ENCODE data around the gene PTPRN2. TPM values are rescaled to one million over a fixed set of nuclear protein-coding genes. Genes with fewer than 3 reads are reported as not detected.

Gene PTPRN2
- total RNA-seq, 2 donors from 2014 or later, result 0.35 to 0.61 TPM

GRCh38 chr7:157543791-157544190 lies 1043.8 kb downstream of the PTPRN2 start:
- no peak for DNase-seq (ENCODE audit: low spot score in 2 of 2)
- H3K9me3 Mint-ChIP-seq, result peaks cover 4 to 6% of the 10 kb centered on the region in 2 donors
- ATAC-seq, result no peak
- H3K27ac Mint-ChIP-seq, result peak overlapping the region in 1 of 2 donors; percentile 62
- H3K36me3 Mint-ChIP-seq, result no peaks in the 10 kb centered on the region

- Mint-ChIP-seq H3K9me3 (peaks cover 4 to 6% of the 10 kb centered on the region in 2 donors), H3K27ac (peak overlapping the region in 1 of 2 donors; percentile 62), H3K36me3 (no peaks in the 10 kb centered on the region)
- DNase-seq (ENCODE audit: low spot score in 2 of 2) (no peak), ATAC-seq (no peak)
Measured at GRCh38 chr7:157543276-157543675, 1044.3 kb downstream of the PTPRN2 start.

GRCh38 chr7:157542068-157543021 lies 1045.3 kb downstream of the PTPRN2 start:
- no peak for DNase-seq (ENCODE audit: low spot score in 2 of 2)

GRCh38 chr7:157541295-157542067 lies 1046.1 kb downstream of the PTPRN2 start:
- peaks cover 4 to 6% of the 10 kb centered on the region in 2 donors for H3K9me3 Mint-ChIP-seq
- ATAC-seq (peak in 1 of 2 donors; percentile 30), DNase-seq (ENCODE audit: low spot score in 2 of 2) (no peak)
- H3K36me3 Mint-ChIP-seq, result no peaks in the 10 kb centered on the region
- peak overlapping the region in 1 of 2 donors; percentile 44 for H3K27ac Mint-ChIP-seq

More at GRCh38 chr7:157542068-157543021, 1045.3 kb downstream of the PTPRN2 start:
- Mint-ChIP-seq H3K27ac (no peak overlapping the region), H3K36me3 (no peaks in the 10 kb centered on the region), H3K9me3 (peaks cover 4 to 6% of the 10 kb centered on the region in 2 donors)
- ATAC-seq, result no peak

GRCh38 chr7:157540606-157541294 lies 1046.9 kb downstream of the PTPRN2 start:
- Mint-ChIP-seq H3K36me3 (no peaks in the 10 kb centered on the region), H3K9me3 (peaks cover 4 to 6% of the 10 kb centered on the region in 2 donors), H3K27ac (no peak overlapping the region)
- no peak for DNase-seq (ENCODE audit: low spot score in 2 of 2)
- no peak for ATAC-seq

GRCh38 chr7:157540020-157540419 lies 1047.6 kb downstream of the PTPRN2 start:
- Mint-ChIP-seq H3K27ac (no peak overlapping the region), H3K36me3 (no peaks in the 10 kb centered on the region), H3K9me3 (peaks cover 4 to 6% of the 10 kb centered on the region in 2 donors)
- ATAC-seq, result no peak
- no peak for DNase-seq (ENCODE audit: low spot score in 2 of 2)

- H3K36me3 Mint-ChIP-seq, result no peaks in the 10 kb centered on the region
- peaks cover under 1 to 3% of the 10 kb centered on the region in 2 donors for H3K9me3 Mint-ChIP-seq
- DNase-seq (ENCODE audit: low spot score in 2 of 2), result no peak
- H3K27ac Mint-ChIP-seq, result no peak overlapping the region
- ATAC-seq, result no peak
Measured at GRCh38 chr7:157539521-157539920, 1048.1 kb downstream of the PTPRN2 start.

- DNase-seq (ENCODE audit: low spot score in 2 of 2) (no peak), ATAC-seq (no peak)
- H3K36me3 Mint-ChIP-seq, result no peaks in the 10 kb centered on the region
- no peak overlapping the region for H3K27ac Mint-ChIP-seq
- no peaks in the 10 kb centered on the region for H3K9me3 Mint-ChIP-seq
Measured at GRCh38 chr7:157538735-157539134, 1048.9 kb downstream of the PTPRN2 start.

- Mint-ChIP-seq H3K27ac (peak overlapping the region in 1 of 2 donors; percentile 18), H3K36me3 (peaks cover 0 to 2% of the 10 kb centered on the region in 2 donors), H3K9me3 (peaks cover 1 to 3% of the 10 kb centered on the region in 2 donors)
- no peak for ATAC-seq
- DNase-seq (ENCODE audit: low spot score in 2 of 2), result no peak
Measured at GRCh38 chr7:157538321-157538720, 1049.3 kb downstream of the PTPRN2 start.

GRCh38 chr7:157537056-157537455 lies 1050.6 kb downstream of the PTPRN2 start:
- Mint-ChIP-seq H3K9me3 (peaks cover 4 to 11% of the 10 kb centered on the region in 2 donors), H3K36me3 (peaks cover 7 to 13% of the 10 kb centered on the region in 2 donors), H3K27ac (no peak overlapping the region)
- DNase-seq (ENCODE audit: low spot score in 2 of 2) (no peak), ATAC-seq (no peak)

GRCh38 chr7:157532068-157532467 lies 1055.6 kb downstream of the PTPRN2 start:
- ATAC-seq (no peak), DNase-seq (ENCODE audit: low spot score in 2 of 2) (no peak)
- Mint-ChIP-seq H3K27ac (no peak overlapping the region), H3K9me3 (peaks cover 10 to 12% of the 10 kb centered on the region in 2 donors), H3K36me3 (peaks cover 13% of the 10 kb centered on the region in 2 donors)

- DNase-seq (ENCODE audit: low spot score in 2 of 2), result no peak
- H3K27ac Mint-ChIP-seq, result no peak overlapping the region
- no peak for ATAC-seq
- peaks cover 13% of the 10 kb centered on the region in 2 donors for H3K36me3 Mint-ChIP-seq
- H3K9me3 Mint-ChIP-seq, result peaks cover 10 to 12% of the 10 kb centered on the region in 2 donors
Measured at GRCh38 chr7:157529768-157530560, 1057.7 kb downstream of the PTPRN2 start.

GRCh38 chr7:157528785-157529341 lies 1058.8 kb downstream of the PTPRN2 start:
- Mint-ChIP-seq H3K27ac (no peak overlapping the region), H3K36me3 (peaks cover 13% of the 10 kb centered on the region in 2 donors), H3K9me3 (peaks cover 10 to 12% of the 10 kb centered on the region in 2 donors)
- no peak for DNase-seq (ENCODE audit: low spot score in 2 of 2)
- ATAC-seq, result no peak

GRCh38 chr7:157527686-157528085 lies 1059.9 kb downstream of the PTPRN2 start:
- Mint-ChIP-seq H3K9me3 (peaks cover 5% of the 10 kb centered on the region in 2 donors), H3K27ac (no peak overlapping the region), H3K36me3 (peaks cover 5 to 12% of the 10 kb centered on the region in 2 donors)
- no peak for ATAC-seq
- DNase-seq (ENCODE audit: low spot score in 2 of 2), result no peak

GRCh38 chr7:157526913-157527634 lies 1060.5 kb downstream of the PTPRN2 start:
- ATAC-seq, result no peak
- peaks cover 0 to 6% of the 10 kb centered on the region in 2 donors for H3K36me3 Mint-ChIP-seq
- H3K27ac Mint-ChIP-seq, result no peak overlapping the region
- peaks cover under 1 to 5% of the 10 kb centered on the region in 2 donors for H3K9me3 Mint-ChIP-seq
- DNase-seq (ENCODE audit: low spot score in 2 of 2), result no peak
